ENCODE measurements around the gene AGBL1.

- no peak for TF ChIP-seq POLR2AphosphoS5 (IDR thresholded peaks at IDR 0.05; ENCODE audit: low read depth, low read length)
- no peak for TF ChIP-seq TAF1 (IDR thresholded peaks at IDR 0.05; ENCODE audit: borderline replicate concordance, insufficient read depth, low read length)
- TF ChIP-seq REST (IDR thresholded peaks at IDR 0.05; ENCODE audit: insufficient read depth in 1 of 2, low read depth in 2 of 2, low read length in 2 of 2): no peak
- no peak for TF ChIP-seq FOXP2 (optimal IDR thresholded peaks at IDR 0.05; ENCODE audit: borderline replicate concordance, extremely low read depth, extremely low read length, insufficient read depth)
Measured at GRCh38 chr15:86336051-86336788, 256.5 kb downstream of the AGBL1 start.

Data from PFSK-1 (cell line).